ENCODE data around the gene LVRN.

Gene LVRN

GRCh38 chr5:115961381-115962238, 665 bp upstream of the LVRN start:
- DNase-seq: no peak

GRCh38 chr5:115962565-115963402, 509 bp downstream of the LVRN start:
- no peak for DNase-seq

GRCh38 chr5:115963566-115963965, 1.3 kb downstream of the LVRN start:
- DNase-seq: no peak

- no peak for DNase-seq
Observed at GRCh38 chr5:115968770-115969169, 6.5 kb downstream of the LVRN start.

- DNase-seq: no peak
Observed at GRCh38 chr5:115977096-115977495, 14.8 kb downstream of the LVRN start.

- no peak for DNase-seq
Observed at GRCh38 chr5:115977988-115978387, 15.7 kb downstream of the LVRN start.

- no peak for DNase-seq
Observed at GRCh38 chr5:115978779-115979178, 16.5 kb downstream of the LVRN start.

- no peak for DNase-seq
Observed at GRCh38 chr5:115979201-115980041, 17.1 kb downstream of the LVRN start.

GRCh38 chr5:115983519-115983918, 21.2 kb downstream of the LVRN start:
- no peak for DNase-seq

- DNase-seq: no peak
Observed at GRCh38 chr5:115985802-115986757, 23.8 kb downstream of the LVRN start.

GRCh38 chr5:115988002-115988401, 25.7 kb downstream of the LVRN start:
- DNase-seq: no peak

- no peak for DNase-seq
Observed at GRCh38 chr5:115992848-115993350, 30.6 kb downstream of the LVRN start.

- no peak for DNase-seq
Observed at GRCh38 chr5:115995351-115995750, 33.1 kb downstream of the LVRN start.

- DNase-seq: no peak
Observed at GRCh38 chr5:116002116-116002906, 40.0 kb downstream of the LVRN start.

- DNase-seq: no peak
Observed at GRCh38 chr5:116004248-116004647, 42.0 kb downstream of the LVRN start.

GRCh38 chr5:116009806-116010205, 47.5 kb downstream of the LVRN start:
- no peak for DNase-seq

- DNase-seq: no peak
Observed at GRCh38 chr5:116011046-116011445, 48.8 kb downstream of the LVRN start.

GRCh38 chr5:116013207-116013785, 51.0 kb downstream of the LVRN start:
- DNase-seq: no peak

GRCh38 chr5:116013936-116014335, 51.7 kb downstream of the LVRN start:
- no peak for DNase-seq

GRCh38 chr5:116023619-116024018, 61.3 kb downstream of the LVRN start:
- DNase-seq: no peak

All from NCI-H524 treated with DMSO at 0.1 percent for 48 hours (cell line).